Ishikawa (cell line): ENCODE results near the gene UBE2O.

ENCODE experiments used
- CEBPB ChIP-seq: IDR thresholded peaks from 2 replicates; pipeline ENCODE4 v1.6.1; 2012
- EGR1 ChIP-seq: IDR thresholded peaks from 2 replicates; pipeline ENCODE4 v1.6.1; 2012
- EP300 ChIP-seq: IDR thresholded peaks from 2 replicates; pipeline ENCODE4 v1.6.1; 2012; ENCODE audit warnings: borderline replicate concordance
- RAD21 ChIP-seq: IDR thresholded peaks from 2 replicates; pipeline ENCODE4 v1.6.1; 2012; ENCODE audit warnings: low read depth
- TAF1 ChIP-seq: IDR thresholded peaks from 2 replicates; pipeline ENCODE4 v1.6.1; 2012; ENCODE audit warnings: low read depth, mild to moderate bottlenecking
- TCF12 ChIP-seq: IDR thresholded peaks from 2 replicates; pipeline ENCODE4 v1.6.1; 2012; ENCODE audit warnings: low read depth
- YY1 ChIP-seq: IDR thresholded peaks from 2 replicates; pipeline ENCODE4 v1.6.1; 2012; ENCODE audit warnings: low read depth
- ZBTB7A ChIP-seq: IDR thresholded peaks from 2 replicates; pipeline ENCODE4 v1.6.1; 2012; ENCODE audit warnings: low read depth
- TF ChIP-seq, protein P1 (sequence below): IDR thresholded peaks from 2 replicates; pipeline ENCODE4 v1.6.1; 2012
- TF ChIP-seq, protein P2 (sequence below): IDR thresholded peaks from 2 replicates; pipeline ENCODE4 v1.6.1; 2012; ENCODE audit warnings: low read depth, mild to moderate bottlenecking

DNA sequence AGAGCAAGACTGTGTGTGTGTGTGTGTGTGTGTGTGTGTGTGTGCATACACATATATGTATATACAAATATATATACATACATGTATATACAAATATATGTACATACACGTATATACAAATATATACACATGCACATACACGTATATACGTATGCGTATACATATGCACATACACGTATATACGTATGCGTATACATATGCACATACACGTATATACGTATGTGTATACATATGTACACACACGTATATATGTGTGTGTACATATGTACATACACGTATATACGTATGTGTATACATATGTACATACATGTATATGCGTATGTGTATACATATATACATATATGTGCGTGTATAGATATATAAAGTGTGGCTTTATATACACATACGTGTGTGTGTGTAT, 37.2 kb downstream of the UBE2O start:
- TF ChIP-seq YY1 (no peak), RAD21 (no peak), EGR1 (no peak), CEBPB (no peak), EP300 (no peak), TAF1 (no peak), ZBTB7A (no peak), TCF12 (no peak)
- TF ChIP-seq, protein P1, sequence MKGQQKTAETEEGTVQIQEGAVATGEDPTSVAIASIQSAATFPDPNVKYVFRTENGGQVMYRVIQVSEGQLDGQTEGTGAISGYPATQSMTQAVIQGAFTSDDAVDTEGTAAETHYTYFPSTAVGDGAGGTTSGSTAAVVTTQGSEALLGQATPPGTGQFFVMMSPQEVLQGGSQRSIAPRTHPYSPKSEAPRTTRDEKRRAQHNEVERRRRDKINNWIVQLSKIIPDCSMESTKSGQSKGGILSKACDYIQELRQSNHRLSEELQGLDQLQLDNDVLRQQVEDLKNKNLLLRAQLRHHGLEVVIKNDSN, result no peak
- TF ChIP-seq, protein P2, sequence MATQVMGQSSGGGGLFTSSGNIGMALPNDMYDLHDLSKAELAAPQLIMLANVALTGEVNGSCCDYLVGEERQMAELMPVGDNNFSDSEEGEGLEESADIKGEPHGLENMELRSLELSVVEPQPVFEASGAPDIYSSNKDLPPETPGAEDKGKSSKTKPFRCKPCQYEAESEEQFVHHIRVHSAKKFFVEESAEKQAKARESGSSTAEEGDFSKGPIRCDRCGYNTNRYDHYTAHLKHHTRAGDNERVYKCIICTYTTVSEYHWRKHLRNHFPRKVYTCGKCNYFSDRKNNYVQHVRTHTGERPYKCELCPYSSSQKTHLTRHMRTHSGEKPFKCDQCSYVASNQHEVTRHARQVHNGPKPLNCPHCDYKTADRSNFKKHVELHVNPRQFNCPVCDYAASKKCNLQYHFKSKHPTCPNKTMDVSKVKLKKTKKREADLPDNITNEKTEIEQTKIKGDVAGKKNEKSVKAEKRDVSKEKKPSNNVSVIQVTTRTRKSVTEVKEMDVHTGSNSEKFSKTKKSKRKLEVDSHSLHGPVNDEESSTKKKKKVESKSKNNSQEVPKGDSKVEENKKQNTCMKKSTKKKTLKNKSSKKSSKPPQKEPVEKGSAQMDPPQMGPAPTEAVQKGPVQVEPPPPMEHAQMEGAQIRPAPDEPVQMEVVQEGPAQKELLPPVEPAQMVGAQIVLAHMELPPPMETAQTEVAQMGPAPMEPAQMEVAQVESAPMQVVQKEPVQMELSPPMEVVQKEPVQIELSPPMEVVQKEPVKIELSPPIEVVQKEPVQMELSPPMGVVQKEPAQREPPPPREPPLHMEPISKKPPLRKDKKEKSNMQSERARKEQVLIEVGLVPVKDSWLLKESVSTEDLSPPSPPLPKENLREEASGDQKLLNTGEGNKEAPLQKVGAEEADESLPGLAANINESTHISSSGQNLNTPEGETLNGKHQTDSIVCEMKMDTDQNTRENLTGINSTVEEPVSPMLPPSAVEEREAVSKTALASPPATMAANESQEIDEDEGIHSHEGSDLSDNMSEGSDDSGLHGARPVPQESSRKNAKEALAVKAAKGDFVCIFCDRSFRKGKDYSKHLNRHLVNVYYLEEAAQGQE, result no peak
